SK-N-SH treated with all-trans-retinoic acid at 6 μM for 48 hours (cell line): Measurements from ENCODE around the gene QPCT.

ENCODE experiments used
- ATAC-seq: fragments of 200-7000 bp; cut with Tn5 transposase; 3 replicates; pipeline ENCODE4 v1.9.1; 2020; ENCODE audit warnings: mild to moderate bottlenecking, moderate library complexity
- ARNTL ChIP-seq: fragments of 450-650 bp; formaldehyde crosslinking; IDR thresholded peaks from 2 replicates; pipeline ENCODE4 v1.5.0; 2020; ENCODE audit warnings: low read depth, mild to moderate bottlenecking, moderate library complexity, borderline replicate concordance
- BACH2 ChIP-seq: fragments of 250-450 bp; sonication (Bioruptor Pico); IDR thresholded peaks from 2 replicates; pipeline ENCODE4 v1.9.0; 2021; ENCODE audit warnings: mild to moderate bottlenecking, borderline replicate concordance
- CSDC2 ChIP-seq: fragments of 250-450 bp; sonication (Bioruptor Pico); IDR thresholded peaks from 2 replicates; pipeline ENCODE4 v1.5.0; 2020; ENCODE audit warnings: mild to moderate bottlenecking, moderate library complexity
- ESRRG ChIP-seq: fragments of 250-450 bp; sonication (Bioruptor Pico); IDR thresholded peaks from 2 replicates; pipeline ENCODE4 v1.6.1; 2021; ENCODE audit warnings: mild to moderate bottlenecking
- GLIS3 ChIP-seq: fragments of 250-450 bp; sonication (Bioruptor Pico); IDR thresholded peaks from 2 replicates; pipeline ENCODE4 v1.5.0; 2020; ENCODE audit warnings: mild to moderate bottlenecking, moderate library complexity
- ISL1 ChIP-seq: fragments of 250-450 bp; sonication (Bioruptor Pico); IDR thresholded peaks from 2 replicates; pipeline ENCODE4 v2.1.2; 2022; ENCODE audit warnings: mild to moderate bottlenecking, moderate library complexity
- OSR1 ChIP-seq: fragments of 250-450 bp; sonication (Bioruptor Pico); IDR thresholded peaks from 2 replicates; pipeline ENCODE4 v1.8.0; 2022; ENCODE audit warnings: moderate library complexity, mild to moderate bottlenecking, inconsistent platforms
- PPARA ChIP-seq: fragments of 250-450 bp; sonication (Bioruptor Pico); IDR thresholded peaks from 2 replicates; pipeline ENCODE4 v1.5.0; 2020; ENCODE audit warnings: mild to moderate bottlenecking, borderline replicate concordance
- RARB ChIP-seq: fragments of 250-450 bp; sonication (Bioruptor Pico); IDR thresholded peaks from 2 replicates; pipeline ENCODE4 v1.8.0; 2021; ENCODE audit warnings: mild to moderate bottlenecking, moderate library complexity
- SNAI2 ChIP-seq: fragments of 250-450 bp; sonication (Bioruptor Pico); IDR thresholded peaks from 2 replicates; pipeline ENCODE4 v1.5.0; 2020; ENCODE audit warnings: mild to moderate bottlenecking, moderate library complexity
- TCF4 ChIP-seq: fragments of 250-450 bp; sonication (Bioruptor Pico); IDR thresholded peaks from 2 replicates; pipeline ENCODE4 v1.8.0; 2021; ENCODE audit warnings: mild to moderate bottlenecking, moderate library complexity, borderline replicate concordance
- TOX ChIP-seq: fragments of 250-450 bp; sonication (Bioruptor Pico); IDR thresholded peaks from 2 replicates; pipeline ENCODE4 v1.8.0; 2021; ENCODE audit warnings: mild to moderate bottlenecking, moderate library complexity, borderline replicate concordance
- ZC3H10 ChIP-seq: fragments of 250-450 bp; sonication (Bioruptor Pico); IDR thresholded peaks from 2 replicates; pipeline ENCODE4 v1.5.1; 2021; ENCODE audit warnings: mild to moderate bottlenecking, moderate library complexity
- ZFP3 ChIP-seq: fragments of 250-450 bp; sonication (Bioruptor Pico); IDR thresholded peaks from 2 replicates; pipeline ENCODE4 v1.5.0; 2020; ENCODE audit warnings: mild to moderate bottlenecking, moderate library complexity
- ZNF565 ChIP-seq: fragments of 450-650 bp; formaldehyde crosslinking; conservative IDR thresholded peaks from 2 replicates; pipeline ENCODE4 v1.5.0; 2020; ENCODE audit warnings: low read depth, mild to moderate bottlenecking, moderate library complexity
- ZNF8 ChIP-seq: fragments of 450-650 bp; formaldehyde crosslinking; IDR thresholded peaks from 2 replicates; pipeline ENCODE4 v1.5.0; 2020; ENCODE audit warnings: mild to moderate bottlenecking, moderate library complexity
- TF ChIP-seq, protein P1 (sequence below): fragments of 250-450 bp; sonication (Bioruptor Pico); IDR thresholded peaks from 2 replicates; pipeline ENCODE4 v1.5.0; 2020; ENCODE audit warnings: mild to moderate bottlenecking, moderate library complexity
- TF ChIP-seq, protein P2 (sequence below): fragments of 250-450 bp; sonication (Bioruptor Pico); IDR thresholded peaks from 2 replicates; pipeline ENCODE4 v1.5.1; 2021; ENCODE audit warnings: mild to moderate bottlenecking, moderate library complexity
- TF ChIP-seq, protein P3 (sequence below): fragments of 250-450 bp; sonication (Bioruptor Pico); IDR thresholded peaks from 2 replicates; pipeline ENCODE4 v1.5.1; 2020; ENCODE audit warnings: low read depth, mild to moderate bottlenecking, moderate library complexity
- TF ChIP-seq, protein P4 (sequence below): fragments of 250-450 bp; sonication (Bioruptor Pico); IDR thresholded peaks from 2 replicates; pipeline ENCODE4 v1.8.0; 2021; ENCODE audit warnings: low read depth, mild to moderate bottlenecking, moderate library complexity, borderline replicate concordance
- TF ChIP-seq, protein P5 (sequence below): fragments of 250-450 bp; sonication (Bioruptor Pico); IDR thresholded peaks from 2 replicates; pipeline ENCODE4 v1.8.0; 2020; ENCODE audit warnings: mild to moderate bottlenecking, moderate library complexity, borderline replicate concordance

Gene QPCT

DNA sequence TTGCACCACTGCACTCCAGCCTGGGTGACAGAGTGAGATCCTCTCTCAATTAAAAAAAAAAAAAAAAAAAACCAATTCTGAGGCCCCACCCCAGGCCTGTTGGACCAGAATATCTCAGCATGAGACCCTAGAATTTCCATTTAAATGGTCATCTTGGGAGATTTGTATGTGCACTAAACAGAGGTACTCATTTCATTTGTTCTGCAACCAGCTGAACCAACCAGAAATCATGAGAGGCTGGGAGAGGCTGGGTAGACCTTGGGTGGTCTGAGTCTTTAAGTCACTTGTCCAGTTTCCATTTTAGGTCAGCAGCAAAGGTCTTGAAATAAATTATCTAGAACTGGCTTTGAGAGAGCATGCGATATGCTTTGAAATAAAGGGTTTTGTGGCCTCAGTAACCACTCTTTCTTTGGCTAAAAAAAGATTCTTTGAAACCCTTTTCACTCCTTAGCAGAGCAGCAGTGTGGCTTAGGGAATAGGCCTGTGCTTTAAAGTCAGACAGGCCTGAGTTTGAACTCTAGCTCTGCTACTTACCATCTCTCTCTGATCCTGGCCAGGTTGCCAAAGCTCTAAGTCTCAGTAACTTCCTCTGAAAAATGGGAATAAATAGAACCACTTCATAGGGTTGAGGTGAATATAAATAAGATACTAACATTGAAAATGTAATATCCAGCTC lies 52.6 kb downstream of the QPCT start (continued):
- TF ChIP-seq, protein P1, sequence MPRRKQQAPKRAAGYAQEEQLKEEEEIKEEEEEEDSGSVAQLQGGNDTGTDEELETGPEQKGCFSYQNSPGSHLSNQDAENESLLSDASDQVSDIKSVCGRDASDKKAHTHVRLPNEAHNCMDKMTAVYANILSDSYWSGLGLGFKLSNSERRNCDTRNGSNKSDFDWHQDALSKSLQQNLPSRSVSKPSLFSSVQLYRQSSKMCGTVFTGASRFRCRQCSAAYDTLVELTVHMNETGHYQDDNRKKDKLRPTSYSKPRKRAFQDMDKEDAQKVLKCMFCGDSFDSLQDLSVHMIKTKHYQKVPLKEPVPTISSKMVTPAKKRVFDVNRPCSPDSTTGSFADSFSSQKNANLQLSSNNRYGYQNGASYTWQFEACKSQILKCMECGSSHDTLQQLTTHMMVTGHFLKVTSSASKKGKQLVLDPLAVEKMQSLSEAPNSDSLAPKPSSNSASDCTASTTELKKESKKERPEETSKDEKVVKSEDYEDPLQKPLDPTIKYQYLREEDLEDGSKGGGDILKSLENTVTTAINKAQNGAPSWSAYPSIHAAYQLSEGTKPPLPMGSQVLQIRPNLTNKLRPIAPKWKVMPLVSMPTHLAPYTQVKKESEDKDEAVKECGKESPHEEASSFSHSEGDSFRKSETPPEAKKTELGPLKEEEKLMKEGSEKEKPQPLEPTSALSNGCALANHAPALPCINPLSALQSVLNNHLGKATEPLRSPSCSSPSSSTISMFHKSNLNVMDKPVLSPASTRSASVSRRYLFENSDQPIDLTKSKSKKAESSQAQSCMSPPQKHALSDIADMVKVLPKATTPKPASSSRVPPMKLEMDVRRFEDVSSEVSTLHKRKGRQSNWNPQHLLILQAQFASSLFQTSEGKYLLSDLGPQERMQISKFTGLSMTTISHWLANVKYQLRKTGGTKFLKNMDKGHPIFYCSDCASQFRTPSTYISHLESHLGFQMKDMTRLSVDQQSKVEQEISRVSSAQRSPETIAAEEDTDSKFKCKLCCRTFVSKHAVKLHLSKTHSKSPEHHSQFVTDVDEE: no peak
- TF ChIP-seq ZFP3 (CRISPR knock-in tag): no peak
- no peak for TF ChIP-seq ZNF565 (CRISPR knock-in tag)
- no peak for TF ChIP-seq PPARA (CRISPR knock-in tag)
- TF ChIP-seq TCF4 (CRISPR knock-in tag): no peak
- TF ChIP-seq ARNTL (CRISPR knock-in tag): no peak
- TF ChIP-seq RARB (CRISPR knock-in tag): no peak
- TF ChIP-seq ISL1: no peak
- TF ChIP-seq ZC3H10 (CRISPR knock-in tag): no peak
- TF ChIP-seq CSDC2 (CRISPR knock-in tag): no peak
- no peak for TF ChIP-seq GLIS3

DNA sequence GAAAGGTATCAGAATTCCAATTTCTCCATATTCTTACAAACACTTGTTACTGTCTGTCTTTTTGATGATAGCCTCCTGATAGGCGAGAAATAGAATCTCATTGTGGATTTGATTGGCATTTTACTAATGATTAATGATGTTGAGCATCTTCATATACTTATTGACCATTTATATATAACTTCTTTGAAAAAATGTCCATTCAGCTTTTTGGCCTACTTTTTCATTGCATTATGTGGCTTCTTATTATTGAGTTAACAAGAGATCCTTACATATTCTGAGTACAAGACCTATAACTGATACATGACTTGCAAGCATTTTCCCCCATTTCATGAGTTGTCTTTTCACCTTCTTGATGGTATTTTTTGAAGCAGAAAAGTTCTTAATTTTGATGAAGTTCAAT lies 54.6 kb downstream of the QPCT start:
- no peak for ATAC-seq
- no peak for TF ChIP-seq ZFP3 (CRISPR knock-in tag)
- no peak for TF ChIP-seq BACH2 (CRISPR knock-in tag)
- no peak for TF ChIP-seq SNAI2 (CRISPR knock-in tag)
- TF ChIP-seq ESRRG: no peak
- no peak for TF ChIP-seq ZC3H10 (CRISPR knock-in tag)
- TF ChIP-seq, protein P1: no peak
- no peak for TF ChIP-seq ZNF565 (CRISPR knock-in tag)
- TF ChIP-seq, protein P2, sequence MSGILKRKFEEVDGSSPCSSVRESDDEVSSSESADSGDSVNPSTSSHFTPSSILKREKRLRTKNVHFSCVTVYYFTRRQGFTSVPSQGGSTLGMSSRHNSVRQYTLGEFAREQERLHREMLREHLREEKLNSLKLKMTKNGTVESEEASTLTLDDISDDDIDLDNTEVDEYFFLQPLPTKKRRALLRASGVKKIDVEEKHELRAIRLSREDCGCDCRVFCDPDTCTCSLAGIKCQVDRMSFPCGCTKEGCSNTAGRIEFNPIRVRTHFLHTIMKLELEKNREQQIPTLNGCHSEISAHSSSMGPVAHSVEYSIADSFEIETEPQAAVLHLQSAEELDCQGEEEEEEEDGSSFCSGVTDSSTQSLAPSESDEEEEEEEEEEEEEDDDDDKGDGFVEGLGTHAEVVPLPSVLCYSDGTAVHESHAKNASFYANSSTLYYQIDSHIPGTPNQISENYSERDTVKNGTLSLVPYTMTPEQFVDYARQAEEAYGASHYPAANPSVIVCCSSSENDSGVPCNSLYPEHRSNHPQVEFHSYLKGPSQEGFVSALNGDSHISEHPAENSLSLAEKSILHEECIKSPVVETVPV (CRISPR knock-in tag): no peak
- TF ChIP-seq ISL1: no peak

DNA sequence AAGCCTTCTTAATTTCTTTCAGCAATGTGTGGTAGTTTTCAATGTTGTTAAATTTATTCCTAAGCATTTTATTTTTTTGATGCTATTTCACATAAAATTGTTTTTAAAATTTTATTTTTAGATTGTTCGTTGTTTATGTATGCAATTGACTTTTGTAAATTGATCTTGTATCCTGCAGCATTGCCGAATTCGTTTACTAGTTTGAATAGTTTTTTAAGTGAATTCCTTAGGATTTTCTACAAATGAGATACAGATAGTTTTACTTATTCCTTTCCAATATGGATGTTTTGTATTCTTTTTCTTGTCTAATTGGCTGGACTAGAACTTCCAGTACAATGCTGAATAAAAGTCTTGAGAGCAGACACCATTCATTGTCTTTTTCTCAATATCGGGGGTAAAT lies 55.6 kb downstream of the QPCT start:
- TF ChIP-seq, protein P3, sequence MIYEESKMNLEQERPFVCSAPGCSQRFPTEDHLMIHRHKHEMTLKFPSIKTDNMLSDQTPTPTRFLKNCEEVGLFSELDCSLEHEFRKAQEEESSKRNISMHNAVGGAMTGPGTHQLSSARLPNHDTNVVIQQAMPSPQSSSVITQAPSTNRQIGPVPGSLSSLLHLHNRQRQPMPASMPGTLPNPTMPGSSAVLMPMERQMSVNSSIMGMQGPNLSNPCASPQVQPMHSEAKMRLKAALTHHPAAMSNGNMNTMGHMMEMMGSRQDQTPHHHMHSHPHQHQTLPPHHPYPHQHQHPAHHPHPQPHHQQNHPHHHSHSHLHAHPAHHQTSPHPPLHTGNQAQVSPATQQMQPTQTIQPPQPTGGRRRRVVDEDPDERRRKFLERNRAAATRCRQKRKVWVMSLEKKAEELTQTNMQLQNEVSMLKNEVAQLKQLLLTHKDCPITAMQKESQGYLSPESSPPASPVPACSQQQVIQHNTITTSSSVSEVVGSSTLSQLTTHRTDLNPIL: no peak
- TF ChIP-seq ZC3H10 (CRISPR knock-in tag) (no peak), ZNF8 (CRISPR knock-in tag) (no peak), ESRRG (no peak), BACH2 (CRISPR knock-in tag) (no peak), ISL1 (no peak), OSR1 (CRISPR knock-in tag) (no peak), GLIS3 (no peak), RARB (CRISPR knock-in tag) (no peak), TOX (CRISPR knock-in tag) (no peak)
- TF ChIP-seq, protein P4, sequence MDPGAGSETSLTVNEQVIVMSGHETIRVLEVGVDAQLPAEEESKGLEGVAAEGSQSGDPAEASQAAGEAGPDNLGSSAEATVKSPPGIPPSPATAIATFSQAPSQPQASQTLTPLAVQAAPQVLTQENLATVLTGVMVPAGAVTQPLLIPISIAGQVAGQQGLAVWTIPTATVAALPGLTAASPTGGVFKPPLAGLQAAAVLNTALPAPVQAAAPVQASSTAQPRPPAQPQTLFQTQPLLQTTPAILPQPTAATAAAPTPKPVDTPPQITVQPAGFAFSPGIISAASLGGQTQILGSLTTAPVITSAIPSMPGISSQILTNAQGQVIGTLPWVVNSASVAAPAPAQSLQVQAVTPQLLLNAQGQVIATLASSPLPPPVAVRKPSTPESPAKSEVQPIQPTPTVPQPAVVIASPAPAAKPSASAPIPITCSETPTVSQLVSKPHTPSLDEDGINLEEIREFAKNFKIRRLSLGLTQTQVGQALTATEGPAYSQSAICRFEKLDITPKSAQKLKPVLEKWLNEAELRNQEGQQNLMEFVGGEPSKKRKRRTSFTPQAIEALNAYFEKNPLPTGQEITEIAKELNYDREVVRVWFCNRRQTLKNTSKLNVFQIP: no peak
- TF ChIP-seq, protein P5, sequence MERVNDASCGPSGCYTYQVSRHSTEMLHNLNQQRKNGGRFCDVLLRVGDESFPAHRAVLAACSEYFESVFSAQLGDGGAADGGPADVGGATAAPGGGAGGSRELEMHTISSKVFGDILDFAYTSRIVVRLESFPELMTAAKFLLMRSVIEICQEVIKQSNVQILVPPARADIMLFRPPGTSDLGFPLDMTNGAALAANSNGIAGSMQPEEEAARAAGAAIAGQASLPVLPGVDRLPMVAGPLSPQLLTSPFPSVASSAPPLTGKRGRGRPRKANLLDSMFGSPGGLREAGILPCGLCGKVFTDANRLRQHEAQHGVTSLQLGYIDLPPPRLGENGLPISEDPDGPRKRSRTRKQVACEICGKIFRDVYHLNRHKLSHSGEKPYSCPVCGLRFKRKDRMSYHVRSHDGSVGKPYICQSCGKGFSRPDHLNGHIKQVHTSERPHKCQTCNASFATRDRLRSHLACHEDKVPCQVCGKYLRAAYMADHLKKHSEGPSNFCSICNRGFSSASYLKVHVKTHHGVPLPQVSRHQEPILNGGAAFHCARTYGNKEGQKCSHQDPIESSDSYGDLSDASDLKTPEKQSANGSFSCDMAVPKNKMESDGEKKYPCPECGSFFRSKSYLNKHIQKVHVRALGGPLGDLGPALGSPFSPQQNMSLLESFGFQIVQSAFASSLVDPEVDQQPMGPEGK (CRISPR knock-in tag): no peak

More for the DNA sequence above, 55.6 kb downstream of the QPCT start:
- no peak for ATAC-seq
